H1 (cell line): ENCODE results near the gene FLNA. TPM values are rescaled to one million over a fixed set of nuclear protein-coding genes. Genes with fewer than 3 reads are reported as not detected.
A peak's percentile ranks its signal among the peaks of the same experiment; 100 is the strongest.

Source experiments
- CTCF ChIA-PET: fragments of 300-600 bp; sonication (Branson Sonifier 250); formaldehyde crosslinking; loops from one replicate; lab custom pipeline; 2021; ENCODE audit not compliant: partially characterized antibody; lab: Charles Lee
- POLR2A ChIA-PET: fragments of 300-600 bp; sonication (Branson Sonifier 250); formaldehyde crosslinking; loops from one replicate; lab custom pipeline; 2021; ENCODE audit warnings: inconsistent platforms; ENCODE audit not compliant: partially characterized antibody; lab: Charles Lee
- DNase-seq, 2 experiments: peaks; one replicate each; pipeline versions ENCODE4 v3.0.0 to v3.0.0-alpha.2; 2010 to 2022; ENCODE audit warnings: low spot score in 2 of 2, low read depth in 1 of 2, mixed read lengths in 1 of 2
- FAIRE-seq: peaks from 2 replicates; lab custom pipeline; 2011; peaks lifted over from hg19 to GRCh38; lab: Jason Lieb, UNC
- H2AFZ ChIP-seq: 2 replicates; pipeline ENCODE4 v1.8.1; 2012; ENCODE audit warnings: low read length, inconsistent platforms
- H2AK5ac ChIP-seq: 2 replicates; pipeline ENCODE4 v1.6.1; 2013; ENCODE audit warnings: low read depth, low read length
- H2BK120ac ChIP-seq: replicated peaks from 2 replicates; pipeline ENCODE3; 2013; ENCODE audit warnings: low read depth, low read length, inconsistent platforms
- H2BK12ac ChIP-seq: 2 replicates; pipeline ENCODE4 v1.6.1; 2013; ENCODE audit warnings: low read depth, low read length
- H2BK15ac ChIP-seq: 2 replicates; pipeline ENCODE4 v1.6.1; 2013; ENCODE audit warnings: low read length
- H2BK20ac ChIP-seq: 2 replicates; pipeline ENCODE4 v1.6.1; 2013; ENCODE audit warnings: low read length
- H2BK5ac ChIP-seq: 2 replicates; pipeline ENCODE4 v1.6.1; 2013; ENCODE audit warnings: low read depth, low read length
- H3K14ac ChIP-seq: 2 replicates; pipeline ENCODE4 v1.6.1; 2013; ENCODE audit warnings: inconsistent platforms; ENCODE audit not compliant: insufficient read length
- H3K18ac ChIP-seq: 2 replicates; pipeline ENCODE4 v1.6.1; 2013; ENCODE audit warnings: low read length; ENCODE audit errors: extremely low read depth
- H3K23ac ChIP-seq: 2 replicates; pipeline ENCODE4 v1.6.1; 2013; ENCODE audit warnings: inconsistent platforms; ENCODE audit not compliant: insufficient read length
- H3K23me2 ChIP-seq: 2 replicates; pipeline ENCODE4 v1.6.1; 2013; ENCODE audit warnings: low read depth, low read length
- H3K27ac ChIP-seq: 2 replicates; pipeline ENCODE4 v1.6.1; 2011; ENCODE audit warnings: low read depth, low read length, inconsistent platforms
- H3K27me3 ChIP-seq, 4 experiments: replicated peaks in 1 of 4; 1 replicate in 1 of 4; 2 replicates in 3 of 4; pipeline versions ENCODE4 v1.6.1 to v1.8.1; 2011 to 2013; ENCODE audit warnings: low read length in 3 of 4, mild to moderate bottlenecking in 3 of 4, inconsistent platforms in 2 of 4, mixed read lengths in 2 of 4, moderate library complexity in 1 of 4; ENCODE audit not compliant: control insufficient read depth in 3 of 4, insufficient read depth in 3 of 4; ENCODE audit errors: extremely low read depth in 1 of 4
- H3K36me3 ChIP-seq, 4 experiments: 2 replicates each; pipeline versions ENCODE4 v1.6.1 to v1.8.1; 2011 to 2013; ENCODE audit warnings: mild to moderate bottlenecking in 4 of 4, low read length in 3 of 4, moderate library complexity in 2 of 4, control low read depth in 1 of 4, inconsistent platforms in 1 of 4; ENCODE audit not compliant: insufficient read depth in 4 of 4, control insufficient read depth in 2 of 4
- H3K4ac ChIP-seq: replicated peaks from 2 replicates; pipeline ENCODE3; 2013; ENCODE audit warnings: low read length, low read depth, mixed read lengths, inconsistent platforms; ENCODE audit not compliant: insufficient read length
- H3K4me1 ChIP-seq, 4 experiments: replicated peaks in 1 of 4; 1 replicate in 1 of 4; 2 replicates in 3 of 4; pipeline versions ENCODE4 v1.6.1 to v1.8.1; 2011 to 2013; ENCODE audit warnings: low read length in 3 of 4, inconsistent platforms in 2 of 4, mixed read lengths in 1 of 4; ENCODE audit not compliant: insufficient read depth in 4 of 4, control insufficient read depth in 3 of 4
- H3K4me2 ChIP-seq, 2 experiments: 2 replicates each; pipeline versions ENCODE4 v1.6.1 to v1.8.1; 2011 to 2013; ENCODE audit warnings: low read depth in 2 of 2, low read length in 2 of 2, control low read depth in 1 of 2, inconsistent platforms in 1 of 2, mild to moderate bottlenecking in 1 of 2; ENCODE audit not compliant: insufficient read depth in 1 of 2
- H3K4me3 ChIP-seq, 4 experiments: fragments of 200-600, 300-600 bp in 1 of 4; sonication (generic), shearing (Covaris generic), sonication (Bioruptor Twin) in 1 of 4; 2 replicates each; pipeline versions ENCODE4 v1.5.1 to v1.8.1; 2011 to 2016; ENCODE audit warnings: low read length in 4 of 4, low read depth in 3 of 4, control low read depth in 2 of 4, inconsistent platforms in 2 of 4, mild to moderate bottlenecking in 2 of 4, mixed read lengths in 1 of 4, moderate library complexity in 1 of 4; ENCODE audit not compliant: insufficient read depth in 2 of 4; ENCODE audit errors: extremely low read depth in 1 of 4
- H3K56ac ChIP-seq: replicated peaks from 2 replicates; pipeline ENCODE3; 2013; ENCODE audit warnings: low read depth, mild to moderate bottlenecking, mixed read lengths, low read length, inconsistent platforms; ENCODE audit not compliant: insufficient read length
- H3K79me1 ChIP-seq: 2 replicates; pipeline ENCODE4 v1.6.1; 2013; ENCODE audit warnings: low read depth, low read length, control low read depth
- H3K79me2 ChIP-seq, 2 experiments: 2 replicates each; pipeline versions ENCODE4 v1.6.1 to v1.8.1; 2012 to 2013; ENCODE audit warnings: low read length in 2 of 2, mild to moderate bottlenecking in 2 of 2, inconsistent platforms in 1 of 2; ENCODE audit not compliant: insufficient read depth in 2 of 2, control insufficient read depth in 1 of 2
- H3K9ac ChIP-seq, 4 experiments: replicated peaks in 1 of 4; 1 replicate in 1 of 4; 2 replicates in 3 of 4; pipeline versions ENCODE4 v1.6.1 to v1.8.1; 2011 to 2013; ENCODE audit warnings: low read depth in 3 of 4, low read length in 3 of 4, control low read depth in 2 of 4, mild to moderate bottlenecking in 2 of 4, moderate library complexity in 2 of 4, inconsistent platforms in 1 of 4; ENCODE audit errors: extremely low read depth in 1 of 4
- H3K9me3 ChIP-seq, 2 experiments: 2 replicates each; pipeline versions ENCODE4 v1.6.1 to v1.8.1; 2012 to 2013; ENCODE audit warnings: mild to moderate bottlenecking in 2 of 2, moderate library complexity in 2 of 2, control low read depth in 1 of 2, inconsistent platforms in 1 of 2, low read depth in 1 of 2, low read length in 1 of 2, mixed read lengths in 1 of 2; ENCODE audit not compliant: insufficient read depth in 2 of 2
- H4K20me1 ChIP-seq, 2 experiments: replicated peaks in 1 of 2; 2 replicates each; pipeline versions ENCODE3 to v1.8.1; 2011 to 2013; ENCODE audit warnings: inconsistent platforms in 2 of 2, low read length in 2 of 2, mild to moderate bottlenecking in 1 of 2; ENCODE audit not compliant: insufficient read depth in 2 of 2, control insufficient read depth in 1 of 2
- H4K5ac ChIP-seq: 2 replicates; pipeline ENCODE4 v1.6.1; 2013; ENCODE audit warnings: low read length, low read depth, mixed read lengths, inconsistent platforms; ENCODE audit not compliant: insufficient read length
- H4K8ac ChIP-seq: 2 replicates; pipeline ENCODE4 v1.8.0; 2013; ENCODE audit warnings: mild to moderate bottlenecking, moderate library complexity, low read length, inconsistent platforms; ENCODE audit not compliant: insufficient read depth; ENCODE audit errors: extremely low read depth
- H4K91ac ChIP-seq: replicated peaks from 2 replicates; pipeline ENCODE3; 2013; ENCODE audit warnings: low read length, mixed read lengths, inconsistent platforms; ENCODE audit not compliant: insufficient read length
- CREB1 ChIP-seq: IDR thresholded peaks from 2 replicates; pipeline ENCODE4 v1.6.1; 2012; ENCODE audit warnings: inconsistent platforms
- POLR2A ChIP-seq, 2 experiments: IDR thresholded peaks; 1 replicate in 1 of 2; 2 replicates in 1 of 2; pipeline ENCODE4 v1.6.1; 2011; ENCODE audit warnings: low read depth in 2 of 2, low read length in 2 of 2, mild to moderate bottlenecking in 2 of 2; ENCODE audit errors: control extremely low read depth in 1 of 2
- POLR2AphosphoS5 ChIP-seq: IDR thresholded peaks from 2 replicates; pipeline ENCODE4 v1.6.1; 2011; ENCODE audit warnings: low read depth, low read length
- SP4 ChIP-seq: IDR thresholded peaks from 2 replicates; pipeline ENCODE4 v1.6.1; 2012; ENCODE audit warnings: low read length, inconsistent platforms
- WGBS, 2 experiments: shearing (Covaris generic) in 1 of 2; methylation state at CpG; one replicate each; pipeline versions ENCODE4 v1.1.6 to v1.1.7; 2013 to 2015; ENCODE audit warnings: low lambda C conversion rate in 2 of 2, mixed read lengths in 2 of 2, inconsistent platforms in 1 of 2, low coverage in 1 of 2, missing lambda C conversion rate in 1 of 2; ENCODE audit not compliant: insufficient replicate concordance in 2 of 2, insufficient coverage in 1 of 2, insufficient read length in 1 of 2; ENCODE audit errors: extremely low coverage in 1 of 2, missing lambda C conversion rate in 1 of 2; 5-methylcytosine and 5-hydroxymethylcytosine counted together
- polyA plus RNA-seq, 7 experiments: library from polyadenylated mRNA; depleted of rRNA in 3 of 7; stranded (reverse) in 5 of 7; unstranded in 2 of 7; fragments of >200 nt in 5 of 7; fragments of 200-250 nt in 2 of 7; gene quantifications; 1 replicate in 5 of 7; 2 replicates in 1 of 7; 4 replicates in 1 of 7; pipeline versions ENCODE4 v1.2.1 to v1.2.3, GENCODE V29; 2011 to 2013; ENCODE audit warnings: missing spikeins in 2 of 7, mixed read lengths in 2 of 7
- total RNA-seq: library from RNA; stranded (reverse); fragmentation: NEBNext Ultra II Directional; extraction: Animal tissue kit (Norgen Biotek cat#: 25700); gene quantifications from 2 replicates; pipeline ENCODE4 v1.2.1, GENCODE V29; 2021
- TF ChIP-seq, protein P1 (sequence below): IDR thresholded peaks from 2 replicates; pipeline ENCODE4 v1.6.1; 2012; ENCODE audit warnings: low read length, inconsistent platforms

The FLNA gene
- total and polyA plus RNA-seq, 2 of the 8 experiments (the other 6 are each of a cell fraction or from before 2014, with no cell fraction given), result 315 to 925 TPM

DNA sequence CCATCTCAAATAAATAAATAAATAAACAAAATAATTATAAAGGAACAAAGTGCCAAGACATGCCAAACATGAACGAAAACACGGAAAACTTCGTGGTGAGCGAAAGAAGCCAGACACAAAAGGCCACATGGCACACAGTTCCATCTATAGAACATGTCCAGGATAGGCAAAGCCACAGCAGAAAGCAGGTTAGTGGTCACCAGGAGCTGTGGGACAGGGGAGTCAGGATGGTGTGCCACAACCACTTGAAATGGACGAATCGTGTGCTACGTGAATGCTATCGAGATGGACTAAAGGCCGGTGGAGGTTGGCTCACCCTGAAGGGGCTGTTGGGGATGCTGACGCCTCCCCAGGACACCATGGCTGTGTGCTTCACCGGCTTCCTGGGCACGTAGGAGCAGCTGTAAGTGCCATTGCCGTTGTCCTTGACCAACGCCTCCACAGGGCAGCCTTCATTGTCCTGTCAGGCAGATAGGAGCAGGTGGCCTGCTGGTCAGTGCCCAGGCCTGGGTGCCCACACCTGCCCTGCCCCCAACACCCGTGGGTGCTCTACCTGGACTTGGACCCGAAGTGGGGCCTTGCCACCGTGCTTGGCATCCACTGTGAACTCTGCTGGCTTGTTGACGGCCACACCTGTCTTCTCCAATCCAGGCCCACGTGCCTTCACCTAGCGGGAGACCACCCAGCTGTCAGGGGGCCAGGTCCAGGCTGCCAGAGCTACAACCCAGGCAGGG, 10.6 kb downstream of the FLNA start:
- H2BK20ac ChIP-seq, result no peak overlapping the region
- POLR2A ChIA-PET, result interaction anchor here (0.7 to 11.8 kb wide), 6 partner anchors 9 to 401 kb away, joined by 3 to 348 read pairs (median 4); partner anchors contain the start of genes EMD, FLNA and RPL10
- no peak overlapping the region for H3K18ac ChIP-seq
- H3K27ac ChIP-seq, result no peak overlapping the region
- H4K5ac ChIP-seq, result no peak overlapping the region
- no peaks in the 10 kb centered on the region for H3K9me3 ChIP-seq
- CTCF ChIA-PET, result interaction anchor here (1.8 to 2.7 kb wide), 2 partner anchors 10 to 14 kb away, joined by 6 to 10 read pairs; partner anchors contain the start of gene FLNA
- H3K79me1 ChIP-seq, result peaks cover 3% of the 10 kb centered on the region; the same call in 1 of the 2 replicates
- H3K4ac ChIP-seq, result no peak overlapping the region
- no peak overlapping the region for H3K56ac ChIP-seq
- no peaks in the 10 kb centered on the region for H3K27me3 ChIP-seq
- no peak overlapping the region for H4K8ac ChIP-seq
- no peak overlapping the region for H2AK5ac ChIP-seq
- H3K79me2 ChIP-seq, result peaks cover 2 to 40% of the 10 kb centered on the region in 2 experiments; a peak in 2 of 4 replicates
- H4K91ac ChIP-seq, result no peak overlapping the region
- no peak overlapping the region for H3K23ac ChIP-seq
- 95% methylated on average over 14 of the region's 20 CpGs; no CpG with 5 or more reads in 1 of the 2 experiments for WGBS, 2 experiments
- no peak overlapping the region for H2BK120ac ChIP-seq
- no peaks in the 10 kb centered on the region; the same call in 1 of the 2 replicates for H3K23me2 ChIP-seq
- no peak overlapping the region for H3K9ac ChIP-seq
- peaks cover 39 to 92% (median 74%) of the 10 kb centered on the region in 4 experiments for H3K36me3 ChIP-seq
- DNase-seq (no peak), FAIRE-seq (no peak)
- no peak overlapping the region for H2BK5ac ChIP-seq
- no peak overlapping the region for H3K4me2 ChIP-seq
- TF ChIP-seq POLR2AphosphoS5 (peak; percentile 76), POLR2A (IDR thresholded peaks at IDR 0.05; ENCODE audit: control extremely low read depth in 1 of 2, low read depth in 2 of 2, low read length in 2 of 2) (peak in 1 of 2 experiments; percentile 75; a peak in 2 of 3 replicates), CREB1 (no peak), SP4 (no peak)
- TF ChIP-seq, protein P1, sequence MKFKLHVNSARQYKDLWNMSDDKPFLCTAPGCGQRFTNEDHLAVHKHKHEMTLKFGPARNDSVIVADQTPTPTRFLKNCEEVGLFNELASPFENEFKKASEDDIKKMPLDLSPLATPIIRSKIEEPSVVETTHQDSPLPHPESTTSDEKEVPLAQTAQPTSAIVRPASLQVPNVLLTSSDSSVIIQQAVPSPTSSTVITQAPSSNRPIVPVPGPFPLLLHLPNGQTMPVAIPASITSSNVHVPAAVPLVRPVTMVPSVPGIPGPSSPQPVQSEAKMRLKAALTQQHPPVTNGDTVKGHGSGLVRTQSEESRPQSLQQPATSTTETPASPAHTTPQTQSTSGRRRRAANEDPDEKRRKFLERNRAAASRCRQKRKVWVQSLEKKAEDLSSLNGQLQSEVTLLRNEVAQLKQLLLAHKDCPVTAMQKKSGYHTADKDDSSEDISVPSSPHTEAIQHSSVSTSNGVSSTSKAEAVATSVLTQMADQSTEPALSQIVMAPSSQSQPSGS, result no peak
- H2AFZ ChIP-seq, result no peak overlapping the region
- no peak overlapping the region for H3K4me3 ChIP-seq
- H4K20me1 ChIP-seq, result peaks cover 25 to 45% of the 10 kb centered on the region in 2 experiments
- no peak overlapping the region for H3K14ac ChIP-seq
- H3K4me1 ChIP-seq, result peaks cover 0 to 6% (median 3%) of the 10 kb centered on the region in 4 experiments; a peak in 3 of 7 replicates
- no peak overlapping the region for H2BK15ac ChIP-seq
- no peak overlapping the region for H2BK12ac ChIP-seq
